HEK293 (cell line): ENCODE data around the gene ZNF747.

Source experiments
- CTCF ChIA-PET: fragments of 350-600 bp; formaldehyde crosslinking; extraction: SDS; loops from one replicate; lab custom pipeline; 2021; ENCODE audit warnings: antibody characterized with exemption; lab: Yijun Ruan, JAX
- POLR2A ChIA-PET: fragments of 300-600 bp; formaldehyde crosslinking; extraction: SDS; loops from one replicate; lab custom pipeline; 2020; ENCODE audit warnings: antibody characterized with exemption, inconsistent platforms; lab: Yijun Ruan, JAX
- H3K27ac ChIP-seq: fragments of 200-500 bp; sonication (Bioruptor generic); 2 replicates; pipeline ENCODE4 v1.5.1; 2014; ENCODE audit warnings: low read depth, low read length, control low read depth, inconsistent platforms; ENCODE audit errors: extremely low read depth
- H3K36me3 ChIP-seq, 2 experiments: fragments of 200-500 bp in 1 of 2; sonication (Bioruptor generic) in 1 of 2; 1 replicate in 1 of 2; 2 replicates in 1 of 2; pipeline ENCODE4 v1.5.1; 2014 to 2017; ENCODE audit warnings: inconsistent platforms in 2 of 2, low read length in 2 of 2; ENCODE audit not compliant: control insufficient read depth in 2 of 2, insufficient read depth in 1 of 2
- H3K4me1 ChIP-seq: fragments of 200-500 bp; sonication (Bioruptor generic); 2 replicates; pipeline ENCODE4 v1.5.1; 2014; ENCODE audit warnings: mild to moderate bottlenecking, low read length, inconsistent platforms; ENCODE audit not compliant: control insufficient read depth, insufficient read depth
- H3K4me3 ChIP-seq: 2 replicates; pipeline ENCODE4 v1.5.1; 2011; ENCODE audit warnings: low read depth, mild to moderate bottlenecking, control low read depth, low read length, moderate library complexity
- H3K9me3 ChIP-seq: fragments of 200-500 bp; sonication (Bioruptor generic); 2 replicates; pipeline ENCODE4 v1.5.1; 2014; ENCODE audit warnings: low read depth, low read length, inconsistent platforms; ENCODE audit not compliant: control insufficient read depth, insufficient read depth
- GLI2 ChIP-seq: fragments of 450-650 bp; formaldehyde crosslinking; IDR thresholded peaks from 2 replicates; pipeline ENCODE4; 2017; ENCODE audit warnings: missing biosample characterization, missing genetic modification characterization, low read depth, borderline replicate concordance
- KLF7 ChIP-seq: fragments of 450-650 bp; formaldehyde crosslinking; IDR thresholded peaks from 2 replicates; pipeline ENCODE4 v1.5.1; 2016; ENCODE audit warnings: missing biosample characterization, missing genetic modification characterization, borderline replicate concordance
- MYNN ChIP-seq: fragments of 450-650 bp; formaldehyde crosslinking; IDR thresholded peaks from 2 replicates; pipeline ENCODE4 v1.5.1; 2016; ENCODE audit warnings: missing biosample characterization, missing genetic modification characterization, borderline replicate concordance
- OVOL3 ChIP-seq: fragments of 450-650 bp; formaldehyde crosslinking; IDR thresholded peaks from 2 replicates; pipeline ENCODE4 v1.5.1; 2016; ENCODE audit warnings: missing biosample characterization, missing genetic modification characterization
- TCF7L2 ChIP-seq: IDR thresholded peaks from 2 replicates; pipeline ENCODE4 v1.6.1; 2011; ENCODE audit warnings: low read depth, mild to moderate bottlenecking, inconsistent platforms, low read length, moderate library complexity, borderline replicate concordance
- ZNF121 ChIP-seq: fragments of 450-650 bp; formaldehyde crosslinking; IDR thresholded peaks from 2 replicates; pipeline ENCODE4 v1.5.1; 2016; ENCODE audit warnings: missing biosample characterization, missing genetic modification characterization
- ZNF302 ChIP-seq: fragments of 450-650 bp; formaldehyde crosslinking; IDR thresholded peaks from 2 replicates; pipeline ENCODE4 v1.5.1; 2016; ENCODE audit warnings: missing biosample characterization, missing genetic modification characterization, low read depth
- ZNF510 ChIP-seq: fragments of 450-650 bp; formaldehyde crosslinking; IDR thresholded peaks from 2 replicates; pipeline ENCODE4 v1.5.1; 2018; ENCODE audit warnings: mild to moderate bottlenecking, missing genetic modification characterization, missing biosample characterization; ENCODE audit not compliant: insufficient replicate concordance
- ZNF624 ChIP-seq: fragments of 450-650 bp; formaldehyde crosslinking; IDR thresholded peaks from 2 replicates; pipeline ENCODE4 v1.5.1; 2017; ENCODE audit warnings: missing biosample characterization, missing genetic modification characterization
- ZNF707 ChIP-seq: fragments of 450-650 bp; formaldehyde crosslinking; IDR thresholded peaks from 2 replicates; pipeline ENCODE4 v1.5.1; 2016; ENCODE audit warnings: missing biosample characterization, missing genetic modification characterization
- ZNF768 ChIP-seq: fragments of 450-650 bp; formaldehyde crosslinking; IDR thresholded peaks from 2 replicates; pipeline ENCODE4 v1.5.1; 2018; ENCODE audit warnings: missing biosample characterization, mild to moderate bottlenecking, missing genetic modification characterization
- TF ChIP-seq, protein P1 (sequence below): fragments of 450-650 bp; formaldehyde crosslinking; IDR thresholded peaks from 2 replicates; pipeline ENCODE4 v1.5.1; 2016; ENCODE audit warnings: missing biosample characterization, missing genetic modification characterization
- TF ChIP-seq, protein P2 (sequence below): fragments of 450-650 bp; formaldehyde crosslinking; IDR thresholded peaks from 2 replicates; pipeline ENCODE4 v1.5.1; 2016; ENCODE audit warnings: missing biosample characterization, missing genetic modification characterization
- TF ChIP-seq, protein P3 (sequence below): fragments of 450-650 bp; formaldehyde crosslinking; IDR thresholded peaks from 2 replicates; pipeline ENCODE4 v1.5.0; 2017; ENCODE audit warnings: missing biosample characterization, missing genetic modification characterization, borderline replicate concordance
- TF ChIP-seq, protein P4 (sequence below): fragments of 450-650 bp; formaldehyde crosslinking; conservative IDR thresholded peaks from 2 replicates; pipeline ENCODE4 v1.5.1; 2016; ENCODE audit warnings: low read depth, missing biosample characterization, missing genetic modification characterization

Gene ZNF747

DNA sequence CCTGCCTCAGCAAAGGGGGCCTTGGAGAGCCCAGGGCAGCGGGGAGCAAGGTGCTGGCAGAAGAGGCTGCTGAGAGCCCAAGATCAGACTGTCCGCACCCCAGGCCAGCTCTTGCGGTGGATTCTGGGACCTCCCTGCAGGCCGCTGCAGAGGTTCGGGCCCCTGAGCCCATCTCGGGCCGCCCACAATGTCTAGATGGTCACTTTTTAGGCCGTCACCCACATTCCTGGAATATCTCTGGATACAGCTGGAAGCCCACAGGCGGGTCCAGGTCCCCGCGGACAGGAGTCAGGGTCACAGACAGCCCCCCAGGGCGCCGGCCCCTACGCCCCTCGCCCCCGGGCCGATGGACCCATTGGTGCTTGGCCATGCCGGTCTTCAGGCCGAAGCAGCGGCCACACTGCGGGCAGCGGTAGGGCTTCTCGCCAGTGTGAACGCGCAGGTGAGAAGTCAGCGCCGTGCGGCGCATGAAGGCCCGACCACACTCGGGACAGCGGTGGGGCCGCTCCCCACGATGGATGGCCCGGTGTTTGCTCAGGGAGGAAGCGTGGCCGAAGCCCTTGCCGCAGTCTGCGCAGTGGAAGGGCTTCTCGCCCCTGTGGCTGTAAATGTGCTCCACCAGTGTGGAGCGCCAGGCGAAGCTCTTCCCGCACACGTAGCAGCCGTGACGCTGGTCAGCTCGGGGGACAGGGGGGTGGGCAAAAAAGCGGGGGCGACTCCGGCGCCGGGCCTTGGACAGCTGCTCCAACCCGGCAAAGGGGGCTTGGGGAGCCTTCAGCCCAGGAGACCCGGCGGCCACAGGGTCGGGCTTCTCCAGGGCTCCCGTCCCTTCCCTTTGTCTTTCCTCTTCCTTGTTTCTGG lies 2.1 kb downstream of the ZNF747 start:
- peaks cover 6 to 30% of the 10 kb centered on the region in 2 experiments; a peak in 2 of 3 replicates for H3K36me3 ChIP-seq
- no peak overlapping the region for H3K4me3 ChIP-seq
- H3K4me1 ChIP-seq, result peaks cover 7% of the 10 kb centered on the region; the same call in 1 of the 2 replicates
- ChIA-PET POLR2A (interaction anchor here (0.6 kb wide), 1 partner anchor 10 kb away, joined by 5 read pairs; no protein-coding TSS in a partner anchor), CTCF (interaction anchor here (0.7 kb wide), 1 partner anchor 149 kb away, joined by 3 read pairs; no protein-coding TSS in a partner anchor)
- no peaks in the 10 kb centered on the region for H3K9me3 ChIP-seq
- TF ChIP-seq GLI2 (tag by site-specific recombination) (no peak), ZNF510 (tag by site-specific recombination) (no peak), ZNF302 (tag by site-specific recombination) (no peak), ZNF121 (tag by site-specific recombination) (no peak), OVOL3 (tag by site-specific recombination) (no peak), TCF7L2 (no peak), ZNF707 (no peak), ZNF624 (tag by site-specific recombination) (no peak), KLF7 (tag by site-specific recombination) (no peak), MYNN (tag by site-specific recombination) (no peak), ZNF768 (tag by site-specific recombination) (no peak)
- TF ChIP-seq, protein P1, sequence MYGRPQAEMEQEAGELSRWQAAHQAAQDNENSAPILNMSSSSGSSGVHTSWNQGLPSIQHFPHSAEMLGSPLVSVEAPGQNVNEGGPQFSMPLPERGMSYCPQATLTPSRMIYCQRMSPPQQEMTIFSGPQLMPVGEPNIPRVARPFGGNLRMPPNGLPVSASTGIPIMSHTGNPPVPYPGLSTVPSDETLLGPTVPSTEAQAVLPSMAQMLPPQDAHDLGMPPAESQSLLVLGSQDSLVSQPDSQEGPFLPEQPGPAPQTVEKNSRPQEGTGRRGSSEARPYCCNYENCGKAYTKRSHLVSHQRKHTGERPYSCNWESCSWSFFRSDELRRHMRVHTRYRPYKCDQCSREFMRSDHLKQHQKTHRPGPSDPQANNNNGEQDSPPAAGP (tag by site-specific recombination), result no peak
- TF ChIP-seq, protein P2, sequence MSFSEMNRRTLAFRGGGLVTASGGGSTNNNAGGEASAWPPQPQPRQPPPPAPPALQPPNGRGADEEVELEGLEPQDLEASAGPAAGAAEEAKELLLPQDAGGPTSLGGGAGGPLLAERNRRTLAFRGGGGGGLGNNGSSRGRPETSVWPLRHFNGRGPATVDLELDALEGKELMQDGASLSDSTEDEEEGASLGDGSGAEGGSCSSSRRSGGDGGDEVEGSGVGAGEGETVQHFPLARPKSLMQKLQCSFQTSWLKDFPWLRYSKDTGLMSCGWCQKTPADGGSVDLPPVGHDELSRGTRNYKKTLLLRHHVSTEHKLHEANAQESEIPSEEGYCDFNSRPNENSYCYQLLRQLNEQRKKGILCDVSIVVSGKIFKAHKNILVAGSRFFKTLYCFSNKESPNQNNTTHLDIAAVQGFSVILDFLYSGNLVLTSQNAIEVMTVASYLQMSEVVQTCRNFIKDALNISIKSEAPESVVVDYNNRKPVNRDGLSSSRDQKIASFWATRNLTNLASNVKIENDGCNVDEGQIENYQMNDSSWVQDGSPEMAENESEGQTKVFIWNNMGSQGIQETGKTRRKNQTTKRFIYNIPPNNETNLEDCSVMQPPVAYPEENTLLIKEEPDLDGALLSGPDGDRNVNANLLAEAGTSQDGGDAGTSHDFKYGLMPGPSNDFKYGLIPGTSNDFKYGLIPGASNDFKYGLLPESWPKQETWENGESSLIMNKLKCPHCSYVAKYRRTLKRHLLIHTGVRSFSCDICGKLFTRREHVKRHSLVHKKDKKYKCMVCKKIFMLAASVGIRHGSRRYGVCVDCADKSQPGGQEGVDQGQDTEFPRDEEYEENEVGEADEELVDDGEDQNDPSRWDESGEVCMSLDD (tag by site-specific recombination), result no peak
- TF ChIP-seq, protein P3, sequence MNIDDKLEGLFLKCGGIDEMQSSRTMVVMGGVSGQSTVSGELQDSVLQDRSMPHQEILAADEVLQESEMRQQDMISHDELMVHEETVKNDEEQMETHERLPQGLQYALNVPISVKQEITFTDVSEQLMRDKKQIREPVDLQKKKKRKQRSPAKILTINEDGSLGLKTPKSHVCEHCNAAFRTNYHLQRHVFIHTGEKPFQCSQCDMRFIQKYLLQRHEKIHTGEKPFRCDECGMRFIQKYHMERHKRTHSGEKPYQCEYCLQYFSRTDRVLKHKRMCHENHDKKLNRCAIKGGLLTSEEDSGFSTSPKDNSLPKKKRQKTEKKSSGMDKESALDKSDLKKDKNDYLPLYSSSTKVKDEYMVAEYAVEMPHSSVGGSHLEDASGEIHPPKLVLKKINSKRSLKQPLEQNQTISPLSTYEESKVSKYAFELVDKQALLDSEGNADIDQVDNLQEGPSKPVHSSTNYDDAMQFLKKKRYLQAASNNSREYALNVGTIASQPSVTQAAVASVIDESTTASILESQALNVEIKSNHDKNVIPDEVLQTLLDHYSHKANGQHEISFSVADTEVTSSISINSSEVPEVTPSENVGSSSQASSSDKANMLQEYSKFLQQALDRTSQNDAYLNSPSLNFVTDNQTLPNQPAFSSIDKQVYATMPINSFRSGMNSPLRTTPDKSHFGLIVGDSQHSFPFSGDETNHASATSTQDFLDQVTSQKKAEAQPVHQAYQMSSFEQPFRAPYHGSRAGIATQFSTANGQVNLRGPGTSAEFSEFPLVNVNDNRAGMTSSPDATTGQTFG, result no peak
- TF ChIP-seq, protein P4, sequence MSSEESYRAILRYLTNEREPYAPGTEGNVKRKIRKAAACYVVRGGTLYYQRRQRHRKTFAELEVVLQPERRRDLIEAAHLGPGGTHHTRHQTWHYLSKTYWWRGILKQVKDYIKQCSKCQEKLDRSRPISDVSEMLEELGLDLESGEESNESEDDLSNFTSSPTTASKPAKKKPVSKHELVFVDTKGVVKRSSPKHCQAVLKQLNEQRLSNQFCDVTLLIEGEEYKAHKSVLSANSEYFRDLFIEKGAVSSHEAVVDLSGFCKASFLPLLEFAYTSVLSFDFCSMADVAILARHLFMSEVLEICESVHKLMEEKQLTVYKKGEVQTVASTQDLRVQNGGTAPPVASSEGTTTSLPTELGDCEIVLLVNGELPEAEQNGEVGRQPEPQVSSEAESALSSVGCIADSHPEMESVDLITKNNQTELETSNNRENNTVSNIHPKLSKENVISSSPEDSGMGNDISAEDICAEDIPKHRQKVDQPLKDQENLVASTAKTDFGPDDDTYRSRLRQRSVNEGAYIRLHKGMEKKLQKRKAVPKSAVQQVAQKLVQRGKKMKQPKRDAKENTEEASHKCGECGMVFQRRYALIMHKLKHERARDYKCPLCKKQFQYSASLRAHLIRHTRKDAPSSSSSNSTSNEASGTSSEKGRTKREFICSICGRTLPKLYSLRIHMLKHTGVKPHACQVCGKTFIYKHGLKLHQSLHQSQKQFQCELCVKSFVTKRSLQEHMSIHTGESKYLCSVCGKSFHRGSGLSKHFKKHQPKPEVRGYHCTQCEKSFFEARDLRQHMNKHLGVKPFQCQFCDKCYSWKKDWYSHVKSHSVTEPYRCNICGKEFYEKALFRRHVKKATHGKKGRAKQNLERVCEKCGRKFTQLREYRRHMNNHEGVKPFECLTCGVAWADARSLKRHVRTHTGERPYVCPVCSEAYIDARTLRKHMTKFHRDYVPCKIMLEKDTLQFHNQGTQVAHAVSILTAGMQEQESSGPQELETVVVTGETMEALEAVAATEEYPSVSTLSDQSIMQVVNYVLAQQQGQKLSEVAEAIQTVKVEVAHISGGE (tag by site-specific recombination), result no peak
- H3K27ac ChIP-seq, result no peak overlapping the region
